Adrenal gland (tissue), 12 donors: ENCODE measurements around the gene SUSD3. TPM values are rescaled to one million over a fixed set of nuclear protein-coding genes. Genes with fewer than 3 reads are reported as not detected.

ENCODE experiments used
- DNase-seq, 7 donors: peaks; one replicate each; pipeline ENCODE4 v3.0.0-alpha.2; 2019 to 2020
- H3K27ac ChIP-seq, 5 donors: fragments of 200-600 bp; sonication (generic) in 4 of 5; 1 replicate in 3 of 5; 2 replicates in 2 of 5; pipeline versions ENCODE4 v1.5.1 to v1.8.0; 2016 to 2020; ENCODE audit warnings: mild to moderate bottlenecking in 1 of 5
- H3K27me3 ChIP-seq: fragments of 200-600 bp; 2 replicates; pipeline ENCODE4 v1.8.0; 2021
- H3K36me3 ChIP-seq, 2 donors: fragments of 200-600 bp; replicated peaks in 1 of 2; 1 replicate in 1 of 2; 2 replicates in 1 of 2; pipeline versions ENCODE4 v1.5.1 to v1.8.0; 2018 to 2022
- H3K4me1 ChIP-seq, 2 donors: fragments of 200-600 bp; replicated peaks in 1 of 2; 1 replicate in 1 of 2; 2 replicates in 1 of 2; pipeline versions ENCODE4 v1.5.1 to v1.8.0; 2018 to 2021
- H3K4me3 ChIP-seq, 4 donors: fragments of 200-600 bp; sonication (generic) in 3 of 4; one replicate each; pipeline ENCODE4 v1.5.1; 2016 to 2018
- H3K9me3 ChIP-seq, 3 donors: fragments of 200-600 bp; sonication (generic) in 1 of 3; replicated peaks in 1 of 3; 1 replicate in 2 of 3; 2 replicates in 1 of 3; pipeline versions ENCODE4 v1.5.1 to v1.8.0; 2016 to 2021
- CTCF ChIP-seq, 6 experiments: fragments of 450-650 bp in 4 of 6; fragments of 200-600 bp in 2 of 6; sonication (generic) in 1 of 6; IDR thresholded peaks; 1 replicate in 5 of 6; 2 replicates in 1 of 6; pipeline versions ENCODE4 v1.5.1 to v1.8.0; 2016 to 2021; ENCODE audit warnings: antibody characterized with exemption in 6 of 6, mild to moderate bottlenecking in 2 of 6, moderate library complexity in 1 of 6
- POLR2A ChIP-seq, 2 donors: fragments of 450-650 bp; IDR thresholded peaks; one replicate each; pipeline ENCODE4 v1.6.1; 2017; ENCODE audit warnings: antibody characterized with exemption in 2 of 2, mild to moderate bottlenecking in 2 of 2, moderate library complexity in 1 of 2
- WGBS, 4 donors: extraction: QIAGEN DNeasy Blood & Tissue Kit in 2 of 4; methylation state at CpG; one replicate each; pipeline versions ENCODE4 v1.1.5 to v1.1.7; 2013 to 2017; 5-methylcytosine and 5-hydroxymethylcytosine counted together
- intact Hi-C, 2 donors: fragments of 100-400 bp; cut with DNase I; formaldehyde crosslinking; loops; one replicate each; pipeline versions ENCODE4 v1.14.1 to v1.15.0; 2022 to 2023
- polyA plus RNA-seq, 3 donors: library from polyadenylated mRNA; stranded (reverse); fragments of 200-250 nt in 2 of 3; fragments of 350-450 nt in 1 of 3; fragmentation: Illumina TruSeq in 1 of 3; extraction: RNeasy Lipid Tissue Mini Kit (QIAGEN cat#74804) in 1 of 3; gene quantifications; one replicate each; pipeline ENCODE4 v1.2.3, GENCODE V29; 2013 to 2014
- total RNA-seq, 9 donors: library from RNA; depleted of rRNA in 4 of 9; stranded (reverse); fragments of >200 nt in 4 of 9; fragments of 120-200 nt in 1 of 9; fragmentation: NEBNext Ultra II Directional in 1 of 9; extraction: Animal tissue kit (Norgen Biotek cat#: 25700) in 1 of 9; gene quantifications; one replicate each; pipeline versions ENCODE4 v1.1.0 to v1.2.4, GENCODE V29; 2013 to 2023
- donor health status: healthy with polysubstance abuse.
- donor health status: Bipolar disorder and iron deficiency.
- donor health status: DM: yes; HTN: yes; CAD: no.
- donor health status: DM: no; HTN: no; CAD: no.
- donor health status: DM: no; HTN: no; CAD: no.
- donor health status: DM: yes; HTN: yes; CAD: no.

The SUSD3 gene
- total and polyA plus RNA-seq, 12 donors, result 0.60 to 4.9 (median 2.7) TPM

DNA sequence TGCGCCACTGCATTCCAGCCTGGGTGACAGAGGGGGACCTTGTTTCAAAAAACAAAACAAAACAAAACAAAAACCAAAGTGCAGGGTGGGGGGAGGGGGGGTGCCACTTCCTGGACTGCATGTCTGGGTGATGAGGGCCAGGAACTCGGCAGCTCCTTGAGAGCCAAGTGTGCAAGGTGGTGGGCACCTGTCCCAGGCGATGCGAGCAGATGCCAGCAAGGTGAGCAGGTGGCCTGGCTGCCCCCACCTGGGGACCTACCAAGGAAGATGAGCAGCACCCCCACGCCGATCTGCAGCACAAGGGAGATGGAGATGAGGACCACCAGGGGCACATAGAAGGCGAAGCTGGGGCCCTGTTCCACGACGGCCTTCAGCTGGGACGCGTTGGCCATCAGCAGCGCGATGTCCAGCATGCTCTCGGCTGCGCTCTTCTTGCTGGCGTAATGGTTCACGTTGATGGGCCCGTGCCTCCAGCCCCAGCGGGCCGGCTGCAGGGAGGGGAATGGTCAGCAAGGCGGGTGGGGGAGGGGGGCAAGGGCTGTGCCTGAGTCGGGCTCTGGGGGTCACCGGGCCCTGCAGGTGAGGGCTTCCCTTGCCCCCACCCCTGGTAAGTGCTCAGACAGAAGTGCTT lies 67.8 kb downstream of the SUSD3 start:
- H3K27ac ChIP-seq, result peak overlapping the region in 4 of 5 donors; percentile 47 to 99 (median 73)
- WGBS, 4 donors, result 71 to 85% (median 81%) methylated on average over 22 to 23 of the region's 23 CpGs
- H3K4me3 ChIP-seq, result no peak overlapping the region
- peaks cover 40 to 70% of the 10 kb centered on the region in 2 donors for H3K4me1 ChIP-seq
- TF ChIP-seq POLR2A (IDR thresholded peaks at IDR 0.05) (no peak), CTCF (IDR thresholded peaks at IDR 0.05) (no peak)
- no peaks in the 10 kb centered on the region for H3K27me3 ChIP-seq
- H3K9me3 ChIP-seq, result no peaks in the 10 kb centered on the region
- DNase-seq, result peak in 6 of 7 donors; percentile 21 to 55 (median 28)
- peaks cover 0 to 48% of the 10 kb centered on the region in 2 donors for H3K36me3 ChIP-seq
- intact Hi-C loops, result no loop called here

DNA sequence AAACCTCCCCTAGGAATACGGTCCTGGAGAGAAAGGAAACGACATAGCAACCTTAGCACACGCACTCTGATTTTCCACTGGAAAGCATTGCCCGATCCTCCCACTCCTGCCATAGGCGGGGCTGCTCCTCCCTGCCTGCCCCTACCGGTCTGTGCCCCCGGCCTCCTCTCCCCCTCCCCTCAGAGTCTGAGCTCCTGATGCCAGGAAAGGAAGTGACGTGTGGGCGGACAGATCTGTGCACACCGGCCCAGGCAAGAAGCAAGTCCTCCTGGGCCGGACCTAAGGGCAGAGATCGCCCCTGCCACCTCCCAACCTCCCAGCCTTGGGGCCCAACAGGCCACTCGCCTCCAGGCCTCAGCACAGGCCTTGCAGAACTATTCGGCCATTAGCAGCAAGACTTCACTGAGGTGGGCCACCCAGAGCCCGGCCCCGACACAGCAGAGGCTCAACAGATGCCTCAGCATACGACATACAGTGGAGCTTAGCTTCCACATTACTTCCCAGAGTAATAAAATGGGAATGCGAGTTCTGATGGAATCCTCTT lies 68.4 kb downstream of the SUSD3 start:
- Histone ChIP-seq H3K4me3 (no peak overlapping the region), H3K27me3 (no peaks in the 10 kb centered on the region), H3K4me1 (peaks cover 46 to 71% of the 10 kb centered on the region in 2 donors), H3K27ac (peak overlapping the region in 4 of 5 donors; percentile 47 to 99 (median 73)), H3K36me3 (peaks cover 0 to 42% of the 10 kb centered on the region in 2 donors), H3K9me3 (no peaks in the 10 kb centered on the region)
- DNase-seq, result peak; percentile 52 to 91 (median 80)
- TF ChIP-seq POLR2A (IDR thresholded peaks at IDR 0.05) (peak in 1 of 2 donors; percentile 15), CTCF (IDR thresholded peaks at IDR 0.05) (no peak)
- intact Hi-C loops, result no loop called here
- 31 to 67% (median 45%) methylated on average over 8 to 18 of the region's 18 CpGs for WGBS, 4 donors

- peak overlapping the region in 4 of 5 donors; percentile 47 to 99 (median 73) for H3K27ac ChIP-seq
- WGBS, 4 donors, result 48 to 60% (median 52%) methylated on average over 2 to 8 of the region's 8 CpGs
- H3K27me3 ChIP-seq, result no peaks in the 10 kb centered on the region
- intact Hi-C loops, result no loop called here
- DNase-seq, result peak in 4 of 7 donors; percentile 22 to 35 (median 30)
- no peaks in the 10 kb centered on the region for H3K9me3 ChIP-seq
- peaks cover 52 to 75% of the 10 kb centered on the region in 2 donors for H3K4me1 ChIP-seq
- no peak overlapping the region for H3K4me3 ChIP-seq
- no peak for TF ChIP-seq CTCF (IDR thresholded peaks at IDR 0.05)
- TF ChIP-seq POLR2A (IDR thresholded peaks at IDR 0.05), result no peak
- peaks cover 0 to 39% of the 10 kb centered on the region in 2 donors for H3K36me3 ChIP-seq
Observed at GRCh38 chr9:93127395-93127911, 69.0 kb downstream of the SUSD3 start.

DNA sequence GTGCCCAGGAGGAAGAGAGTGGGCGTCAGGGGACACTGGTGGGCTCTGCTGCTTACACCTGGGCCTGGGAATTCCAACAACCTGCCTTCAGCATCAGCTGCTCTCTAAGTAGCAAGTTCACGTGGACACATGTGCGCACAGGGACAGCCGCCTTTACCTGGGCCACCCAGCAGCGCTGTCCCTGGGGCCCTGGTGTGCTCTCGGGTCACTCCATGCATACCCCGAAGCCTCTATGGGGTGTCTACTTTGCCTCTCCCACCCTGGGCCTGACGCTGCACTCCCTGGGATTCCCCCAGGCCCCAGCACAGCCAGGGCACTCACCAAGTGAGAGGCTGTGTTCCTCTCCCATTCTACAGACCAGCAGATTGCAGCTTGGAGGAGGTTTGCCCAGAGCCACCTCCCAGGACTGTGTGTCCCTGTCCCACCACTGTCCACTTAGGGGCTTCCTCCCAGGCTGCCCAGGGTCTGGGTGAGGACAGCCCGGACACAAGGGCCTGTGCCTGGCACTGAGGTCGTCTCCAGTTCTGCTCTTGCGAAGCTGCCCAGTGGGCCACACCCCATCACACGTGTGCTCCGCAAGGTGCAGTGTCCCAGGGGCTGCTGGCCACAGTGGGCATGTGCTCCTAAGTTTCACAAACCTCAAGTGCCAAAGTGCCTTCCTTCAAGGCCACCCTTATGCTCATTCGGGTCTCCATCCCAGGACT lies 69.7 kb downstream of the SUSD3 start:
- H3K9me3 ChIP-seq, result no peaks in the 10 kb centered on the region
- H3K4me1 ChIP-seq, result peaks cover 57 to 75% of the 10 kb centered on the region in 2 donors
- peak in 4 of 7 donors; percentile 12 to 24 (median 18) for DNase-seq
- no peak overlapping the region for H3K4me3 ChIP-seq
- no peaks in the 10 kb centered on the region for H3K27me3 ChIP-seq
- H3K36me3 ChIP-seq, result peaks cover 0 to 32% of the 10 kb centered on the region in 2 donors
- WGBS, 4 donors, result 74 to 81% (median 77%) methylated on average over 2 to 14 of the region's 14 CpGs
- intact Hi-C loops, result no loop called here
- TF ChIP-seq CTCF (IDR thresholded peaks at IDR 0.05), result no peak
- no peak for TF ChIP-seq POLR2A (IDR thresholded peaks at IDR 0.05)
- peak overlapping the region in 3 of 5 donors; percentile 47 to 99 (median 97) for H3K27ac ChIP-seq
